ENCODE results near the gene METTL16.
"Not testable (repeated sequence)": the region's sequence is repeated elsewhere in the genome, so short reads cannot be mapped to it uniquely, and the experiment has no call there.

METTL16 gene

GRCh38 chr17:2452216-2452750, 59.4 kb downstream of the METTL16 start:
- DNase-seq (ENCODE audit: low spot score) = no peak

- DNase-seq (ENCODE audit: low spot score) = no peak
Measured at GRCh38 chr17:2450016-2450650, 61.6 kb downstream of the METTL16 start.

- no peak for DNase-seq (ENCODE audit: low spot score)
Measured at GRCh38 chr17:2449486-2449885, 62.2 kb downstream of the METTL16 start.

GRCh38 chr17:2447479-2447878, 64.2 kb downstream of the METTL16 start:
- not testable (repeated sequence) for DNase-seq (ENCODE audit: low spot score)

GRCh38 chr17:2445638-2446037, 66.0 kb downstream of the METTL16 start:
- DNase-seq (ENCODE audit: low spot score) = no peak

GRCh38 chr17:2444382-2444781, 67.3 kb downstream of the METTL16 start:
- no peak for DNase-seq (ENCODE audit: low spot score)

- no peak for DNase-seq (ENCODE audit: low spot score)
Measured at GRCh38 chr17:2442166-2442565, 69.5 kb downstream of the METTL16 start.

- no peak for DNase-seq (ENCODE audit: low spot score)
Measured at GRCh38 chr17:2440930-2441329, 70.8 kb downstream of the METTL16 start.

GRCh38 chr17:2439997-2440396, 71.7 kb downstream of the METTL16 start:
- not testable (repeated sequence) for DNase-seq (ENCODE audit: low spot score)

- DNase-seq (ENCODE audit: low spot score) = no peak
Measured at GRCh38 chr17:2438823-2439222, 72.9 kb downstream of the METTL16 start.

GRCh38 chr17:2436316-2436905, 75.3 kb downstream of the METTL16 start:
- DNase-seq (ENCODE audit: low spot score) = no peak

- no peak for DNase-seq (ENCODE audit: low spot score)
Measured at GRCh38 chr17:2435862-2436261, 75.8 kb downstream of the METTL16 start.

- DNase-seq (ENCODE audit: low spot score) = no peak
Measured at GRCh38 chr17:2435181-2435741, 76.4 kb downstream of the METTL16 start.

GRCh38 chr17:2433696-2434095, 78.0 kb downstream of the METTL16 start:
- no peak for DNase-seq (ENCODE audit: low spot score)

- no peak for DNase-seq (ENCODE audit: low spot score)
Measured at GRCh38 chr17:2427910-2428309, 83.8 kb downstream of the METTL16 start.

GRCh38 chr17:2427215-2427614, 84.5 kb downstream of the METTL16 start:
- DNase-seq (ENCODE audit: low spot score) = no peak

GRCh38 chr17:2423271-2423670, 88.4 kb downstream of the METTL16 start:
- DNase-seq (ENCODE audit: low spot score) = no peak

- peak; percentile 19 for DNase-seq (ENCODE audit: low spot score)
Measured at GRCh38 chr17:2421315-2422147, 90.2 kb downstream of the METTL16 start.

GRCh38 chr17:2420176-2420575, 91.5 kb downstream of the METTL16 start:
- DNase-seq (ENCODE audit: low spot score) = no peak

- DNase-seq (ENCODE audit: low spot score) = no peak
Measured at GRCh38 chr17:2419486-2419885, 92.2 kb downstream of the METTL16 start.

- no peak for DNase-seq (ENCODE audit: low spot score)
Measured at GRCh38 chr17:2418572-2418971, 93.1 kb downstream of the METTL16 start.

- peak; percentile 86 for DNase-seq (ENCODE audit: low spot score)
Measured at GRCh38 chr17:2416010-2416734, 95.5 kb downstream of the METTL16 start.
